ENCODE results near the gene METTL9.
"Not testable (repeated sequence)": the region's sequence is repeated elsewhere in the genome, so short reads cannot be mapped to it uniquely, and the experiment has no call there.

Gene METTL9

DNA sequence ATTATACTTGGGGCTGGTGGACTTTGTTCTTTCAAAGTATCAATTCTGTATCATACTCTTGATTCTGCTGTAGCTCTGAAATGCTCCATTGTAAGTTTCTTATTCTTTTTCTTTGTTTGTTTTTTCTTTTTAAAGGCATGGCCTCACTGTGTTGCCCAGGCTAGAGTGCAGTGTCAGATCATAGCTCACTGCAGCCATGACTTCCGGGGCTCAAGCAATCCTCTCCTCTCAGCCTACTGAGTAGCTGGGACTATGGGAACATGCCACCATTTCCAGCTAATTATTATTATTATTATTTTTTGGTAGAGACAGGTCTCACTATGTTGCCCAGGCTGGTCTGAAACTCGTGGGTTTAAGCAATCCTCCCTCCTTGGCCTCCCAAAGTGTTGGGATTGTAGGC lies 38.9 kb upstream of the METTL9 start:
- H3K36me3 ChIP-seq: no peaks in the 10 kb centered on the region
- no peak overlapping the region for H3K4me3 ChIP-seq (ENCODE audit: low read depth, low read length)
- H3K27ac ChIP-seq: no peak overlapping the region
- TF ChIP-seq, protein P1, sequence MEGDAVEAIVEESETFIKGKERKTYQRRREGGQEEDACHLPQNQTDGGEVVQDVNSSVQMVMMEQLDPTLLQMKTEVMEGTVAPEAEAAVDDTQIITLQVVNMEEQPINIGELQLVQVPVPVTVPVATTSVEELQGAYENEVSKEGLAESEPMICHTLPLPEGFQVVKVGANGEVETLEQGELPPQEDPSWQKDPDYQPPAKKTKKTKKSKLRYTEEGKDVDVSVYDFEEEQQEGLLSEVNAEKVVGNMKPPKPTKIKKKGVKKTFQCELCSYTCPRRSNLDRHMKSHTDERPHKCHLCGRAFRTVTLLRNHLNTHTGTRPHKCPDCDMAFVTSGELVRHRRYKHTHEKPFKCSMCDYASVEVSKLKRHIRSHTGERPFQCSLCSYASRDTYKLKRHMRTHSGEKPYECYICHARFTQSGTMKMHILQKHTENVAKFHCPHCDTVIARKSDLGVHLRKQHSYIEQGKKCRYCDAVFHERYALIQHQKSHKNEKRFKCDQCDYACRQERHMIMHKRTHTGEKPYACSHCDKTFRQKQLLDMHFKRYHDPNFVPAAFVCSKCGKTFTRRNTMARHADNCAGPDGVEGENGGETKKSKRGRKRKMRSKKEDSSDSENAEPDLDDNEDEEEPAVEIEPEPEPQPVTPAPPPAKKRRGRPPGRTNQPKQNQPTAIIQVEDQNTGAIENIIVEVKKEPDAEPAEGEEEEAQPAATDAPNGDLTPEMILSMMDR (IDR thresholded peaks at IDR 0.05; ENCODE audit: low read depth, low read length): no peak
- no peaks in the 10 kb centered on the region for H3K27me3 ChIP-seq (ENCODE audit: insufficient read depth, low read depth, severe bottlenecking)
- no peaks in the 10 kb centered on the region for H3K9me3 ChIP-seq (ENCODE audit: severe bottlenecking)
- DNase-seq: no peak

DNA sequence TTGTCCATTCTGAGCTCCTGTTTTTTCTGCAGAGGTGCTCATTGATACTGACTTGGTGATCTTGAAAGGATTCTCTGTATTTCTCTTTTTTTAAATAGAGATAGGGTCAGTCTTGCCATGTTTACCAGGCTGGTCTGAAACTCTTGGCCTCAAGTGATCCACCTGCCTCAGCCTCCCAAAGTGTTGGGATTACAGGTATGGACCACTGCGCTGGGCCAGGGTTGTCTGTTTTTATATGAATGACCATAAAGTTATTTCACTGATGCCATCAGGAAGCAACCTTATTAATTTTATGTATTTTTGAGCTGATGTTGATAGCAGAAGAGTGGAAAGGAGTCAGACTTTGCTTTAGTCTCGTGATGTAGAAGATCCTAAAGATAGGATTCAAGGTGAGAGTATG lies 35.7 kb upstream of the METTL9 start:
- H3K4me3 ChIP-seq (ENCODE audit: low read depth, low read length): no peak overlapping the region
- no peaks in the 10 kb centered on the region for H3K27me3 ChIP-seq (ENCODE audit: insufficient read depth, low read depth, severe bottlenecking)
- H3K27ac ChIP-seq: no peak overlapping the region
- no peaks in the 10 kb centered on the region for H3K36me3 ChIP-seq
- no peak for DNase-seq
- TF ChIP-seq, protein P1 (IDR thresholded peaks at IDR 0.05; ENCODE audit: low read depth, low read length): no peak
- H3K9me3 ChIP-seq (ENCODE audit: severe bottlenecking): no peaks in the 10 kb centered on the region

DNA sequence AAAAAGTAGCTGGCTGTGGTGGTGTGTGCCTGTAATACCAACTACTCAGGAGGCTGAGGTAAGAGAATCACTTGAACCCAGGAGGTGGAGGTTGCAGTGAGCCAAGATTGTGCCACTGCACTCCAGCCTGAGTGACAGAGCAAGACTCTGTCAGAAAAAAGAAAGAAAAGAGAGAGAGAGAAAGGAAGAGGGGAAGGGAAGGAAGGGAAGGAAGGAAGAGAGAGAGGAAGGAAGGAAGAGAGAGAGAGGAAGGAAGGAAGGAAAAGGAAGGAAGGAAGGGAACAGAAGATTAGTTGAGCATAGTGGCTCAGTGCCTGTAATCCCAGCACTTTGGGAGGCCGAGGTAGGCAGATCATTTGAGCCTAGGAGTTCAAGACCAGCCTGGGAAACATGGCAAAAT lies 35.0 kb upstream of the METTL9 start:
- H3K27me3 ChIP-seq (ENCODE audit: insufficient read depth, low read depth, severe bottlenecking); H3K27ac ChIP-seq; H3K9me3 ChIP-seq (ENCODE audit: severe bottlenecking); DNase-seq; H3K4me3 ChIP-seq (ENCODE audit: low read depth, low read length); H3K36me3 ChIP-seq: not testable (repeated sequence)

DNA sequence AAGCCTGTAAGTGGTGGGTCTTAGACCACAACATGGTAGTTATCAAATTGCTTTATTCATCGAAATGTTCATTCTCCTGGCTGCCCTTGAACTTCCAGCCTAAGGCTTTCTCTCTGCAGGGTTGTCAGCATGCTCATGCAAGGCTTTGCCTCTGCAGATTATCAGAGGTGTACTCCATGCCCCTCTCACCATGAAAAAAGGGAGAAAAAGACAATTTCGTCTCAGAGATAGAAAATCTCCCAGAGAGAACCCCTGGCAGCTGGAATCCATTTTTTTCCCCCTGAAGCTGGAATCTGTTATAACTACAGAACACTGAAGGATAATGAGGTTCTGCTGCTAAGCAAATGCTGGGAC lies 33.9 kb upstream of the METTL9 start:
- no peak overlapping the region for H3K27ac ChIP-seq
- no peaks in the 10 kb centered on the region for H3K27me3 ChIP-seq (ENCODE audit: insufficient read depth, low read depth, severe bottlenecking)
- no peaks in the 10 kb centered on the region for H3K36me3 ChIP-seq
- DNase-seq: no peak
- TF ChIP-seq, protein P1 (IDR thresholded peaks at IDR 0.05; ENCODE audit: low read depth, low read length): no peak
- H3K4me3 ChIP-seq (ENCODE audit: low read depth, low read length): no peak overlapping the region
- H3K9me3 ChIP-seq (ENCODE audit: severe bottlenecking): no peaks in the 10 kb centered on the region

DNA sequence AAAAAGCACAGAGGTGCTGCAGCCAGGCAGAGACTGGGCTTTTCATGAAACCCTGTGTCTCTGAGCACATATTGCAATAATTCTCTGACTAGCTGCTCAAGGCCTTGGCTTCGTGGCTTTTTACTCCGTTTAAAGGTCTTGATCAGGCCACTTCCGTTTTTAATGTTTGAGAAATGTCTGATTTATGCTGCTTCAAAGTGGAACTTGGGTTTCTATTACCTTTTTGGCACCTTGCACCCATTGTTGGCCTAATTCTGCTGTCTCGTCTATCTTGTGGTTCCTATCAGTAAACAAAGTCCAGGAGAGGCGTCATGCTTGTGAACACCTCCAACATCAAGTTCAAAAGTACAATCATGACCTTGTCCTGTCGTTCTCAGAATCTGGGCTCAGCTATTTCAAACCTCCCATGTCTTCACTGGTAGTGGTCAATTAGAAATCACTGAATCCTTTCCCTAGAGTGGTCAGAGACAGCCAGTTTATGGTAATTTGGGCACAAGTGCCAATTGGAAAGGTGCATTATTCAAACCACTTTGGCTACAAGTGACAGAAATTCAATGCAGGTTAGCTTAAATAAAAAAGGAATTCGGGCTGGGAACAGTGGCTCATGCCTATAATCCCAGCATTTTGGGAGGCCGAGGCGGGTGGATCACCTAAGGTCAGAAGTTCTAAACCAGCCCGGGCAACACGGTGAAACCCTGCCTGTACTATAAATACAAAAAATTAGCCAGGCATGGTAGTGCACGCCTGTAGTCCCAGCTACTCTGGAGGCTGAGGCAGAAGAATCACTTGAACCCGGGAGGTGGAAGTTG lies 33.3 kb upstream of the METTL9 start:
- no peak for DNase-seq
- no peak overlapping the region for H3K4me3 ChIP-seq (ENCODE audit: low read depth, low read length)
- TF ChIP-seq, protein P1 (IDR thresholded peaks at IDR 0.05; ENCODE audit: low read depth, low read length): no peak
- H3K27ac ChIP-seq: no peak overlapping the region
- no peaks in the 10 kb centered on the region for H3K36me3 ChIP-seq
- H3K27me3 ChIP-seq (ENCODE audit: insufficient read depth, low read depth, severe bottlenecking): no peaks in the 10 kb centered on the region
- no peaks in the 10 kb centered on the region for H3K9me3 ChIP-seq (ENCODE audit: severe bottlenecking)

DNA sequence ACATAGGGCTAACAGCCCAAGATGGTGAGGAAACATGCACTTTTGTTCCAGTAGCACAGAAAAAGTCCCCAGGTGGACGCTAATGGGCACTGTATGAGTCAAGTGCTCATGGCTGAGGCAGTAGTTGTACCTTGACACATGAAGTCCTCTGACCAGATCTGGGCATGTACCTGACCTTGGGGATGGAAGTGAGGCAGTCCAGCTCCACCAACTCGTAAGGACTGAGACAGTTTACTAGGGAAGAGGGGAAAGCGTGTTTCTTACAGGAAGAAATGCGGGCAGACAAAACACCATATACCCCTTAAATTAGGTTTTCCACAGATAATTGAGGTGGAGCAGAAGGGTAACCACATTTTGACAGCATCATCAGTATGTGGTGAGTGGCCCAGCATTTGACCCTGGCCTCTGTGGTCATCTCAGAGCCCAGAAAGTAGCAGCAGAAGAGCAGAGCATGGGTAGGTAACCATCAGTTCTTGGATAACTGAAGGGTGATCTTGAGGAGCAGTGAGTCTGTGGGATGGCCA lies 32.4 kb upstream of the METTL9 start:
- TF ChIP-seq, protein P1 (IDR thresholded peaks at IDR 0.05; ENCODE audit: low read depth, low read length): no peak
- H3K27ac ChIP-seq: no peak overlapping the region
- DNase-seq: no peak

DNA sequence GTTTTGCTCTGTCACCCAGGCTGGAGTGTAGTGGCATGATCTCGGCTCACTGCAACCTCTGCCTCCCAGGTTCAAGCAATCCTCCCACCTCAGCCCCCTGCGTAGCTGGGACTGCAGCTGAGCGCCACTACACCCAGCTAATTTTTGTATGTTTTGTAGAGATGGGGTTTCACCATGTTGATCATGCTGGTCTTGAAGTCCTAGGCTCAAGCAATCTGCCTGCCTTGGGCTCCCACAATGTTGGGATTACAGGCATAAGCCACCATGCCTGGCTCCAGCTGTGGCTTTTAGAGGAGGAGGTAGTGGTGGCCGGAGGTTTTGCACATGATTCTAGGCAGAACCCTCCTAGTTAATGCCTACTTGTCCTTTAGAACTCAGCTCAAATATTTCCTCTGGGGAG lies 31.9 kb upstream of the METTL9 start:
- not testable (repeated sequence) for H3K9me3 ChIP-seq (ENCODE audit: severe bottlenecking); H3K36me3 ChIP-seq; H3K4me3 ChIP-seq (ENCODE audit: low read depth, low read length); DNase-seq; H3K27ac ChIP-seq; H3K27me3 ChIP-seq (ENCODE audit: insufficient read depth, low read depth, severe bottlenecking)

More for the DNA sequence above, 32.4 kb upstream of the METTL9 start:
- Histone ChIP-seq H3K9me3 (ENCODE audit: severe bottlenecking) (no peaks in the 10 kb centered on the region), H3K36me3 (no peaks in the 10 kb centered on the region), H3K27me3 (ENCODE audit: insufficient read depth, low read depth, severe bottlenecking) (no peaks in the 10 kb centered on the region), H3K4me3 (ENCODE audit: low read depth, low read length) (no peak overlapping the region)

Data from WERI-Rb-1 (cell line).